HFF-Myc (cell line): ENCODE results near the gene APOL5.

Experiments
- DNase-seq: peaks from one replicate; pipeline ENCODE4 v3.0.0-alpha.2; 2011; ENCODE audit warnings: low read depth; ENCODE audit errors: extremely low read depth
- H3K4me3 ChIP-seq: replicated peaks from 2 replicates; pipeline ENCODE4 v1.5.1; 2011; ENCODE audit warnings: low read depth, mild to moderate bottlenecking, control low read depth, low read length
- TF ChIP-seq, protein P1 (sequence below): IDR thresholded peaks from 2 replicates; pipeline ENCODE4 v1.5.1; 2012; ENCODE audit warnings: mild to moderate bottlenecking, low read depth, low read length, control low read depth; ENCODE audit errors: missing control alignments

The APOL5 gene

DNA sequence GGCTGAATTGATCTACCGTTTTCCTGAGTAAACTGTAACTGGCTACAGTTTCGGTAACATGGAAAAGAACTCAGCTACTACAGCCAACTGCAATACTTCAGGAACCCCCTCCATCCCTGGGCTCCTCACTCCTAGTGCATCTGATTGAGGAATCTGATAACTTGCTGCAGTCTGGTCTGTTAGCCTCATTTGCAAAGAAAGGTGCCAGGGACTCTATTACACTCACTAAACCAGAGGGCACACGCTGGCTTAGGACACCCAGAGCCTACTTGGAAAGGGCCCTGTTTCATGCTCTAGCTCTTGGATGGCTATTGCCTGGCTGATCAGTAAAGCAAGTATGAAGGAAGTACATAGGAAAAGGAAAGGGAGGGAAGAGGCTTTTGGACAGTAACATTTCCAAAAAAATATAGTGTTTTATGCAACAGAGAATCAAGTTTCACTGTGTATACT lies 22.3 kb downstream of the APOL5 start:
- no peak for DNase-seq
- TF ChIP-seq, protein P1, sequence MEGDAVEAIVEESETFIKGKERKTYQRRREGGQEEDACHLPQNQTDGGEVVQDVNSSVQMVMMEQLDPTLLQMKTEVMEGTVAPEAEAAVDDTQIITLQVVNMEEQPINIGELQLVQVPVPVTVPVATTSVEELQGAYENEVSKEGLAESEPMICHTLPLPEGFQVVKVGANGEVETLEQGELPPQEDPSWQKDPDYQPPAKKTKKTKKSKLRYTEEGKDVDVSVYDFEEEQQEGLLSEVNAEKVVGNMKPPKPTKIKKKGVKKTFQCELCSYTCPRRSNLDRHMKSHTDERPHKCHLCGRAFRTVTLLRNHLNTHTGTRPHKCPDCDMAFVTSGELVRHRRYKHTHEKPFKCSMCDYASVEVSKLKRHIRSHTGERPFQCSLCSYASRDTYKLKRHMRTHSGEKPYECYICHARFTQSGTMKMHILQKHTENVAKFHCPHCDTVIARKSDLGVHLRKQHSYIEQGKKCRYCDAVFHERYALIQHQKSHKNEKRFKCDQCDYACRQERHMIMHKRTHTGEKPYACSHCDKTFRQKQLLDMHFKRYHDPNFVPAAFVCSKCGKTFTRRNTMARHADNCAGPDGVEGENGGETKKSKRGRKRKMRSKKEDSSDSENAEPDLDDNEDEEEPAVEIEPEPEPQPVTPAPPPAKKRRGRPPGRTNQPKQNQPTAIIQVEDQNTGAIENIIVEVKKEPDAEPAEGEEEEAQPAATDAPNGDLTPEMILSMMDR, result no peak
- H3K4me3 ChIP-seq, result no peak overlapping the region

DNA sequence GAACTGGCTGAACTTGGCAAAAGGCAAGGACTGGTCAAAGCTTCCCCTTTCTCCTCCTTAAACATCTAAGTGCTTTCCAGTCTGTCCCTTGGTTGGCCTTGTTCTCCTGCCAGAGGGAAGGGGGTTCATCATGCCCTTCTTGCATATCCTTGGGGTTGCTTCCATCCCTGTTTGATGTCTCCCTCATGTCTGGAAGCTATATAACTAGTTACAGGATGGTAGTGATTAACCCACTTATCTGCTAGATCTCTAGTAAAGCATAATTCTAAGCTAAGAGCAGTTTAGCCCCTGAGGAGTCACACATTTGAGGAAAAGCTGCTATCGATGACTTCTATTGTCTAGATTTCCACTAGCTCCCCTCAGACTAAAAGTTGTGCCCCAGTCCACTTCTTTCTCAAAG lies 22.9 kb downstream of the APOL5 start:
- no peak overlapping the region for H3K4me3 ChIP-seq
- TF ChIP-seq, protein P1, result no peak
- DNase-seq, result no peak

DNA sequence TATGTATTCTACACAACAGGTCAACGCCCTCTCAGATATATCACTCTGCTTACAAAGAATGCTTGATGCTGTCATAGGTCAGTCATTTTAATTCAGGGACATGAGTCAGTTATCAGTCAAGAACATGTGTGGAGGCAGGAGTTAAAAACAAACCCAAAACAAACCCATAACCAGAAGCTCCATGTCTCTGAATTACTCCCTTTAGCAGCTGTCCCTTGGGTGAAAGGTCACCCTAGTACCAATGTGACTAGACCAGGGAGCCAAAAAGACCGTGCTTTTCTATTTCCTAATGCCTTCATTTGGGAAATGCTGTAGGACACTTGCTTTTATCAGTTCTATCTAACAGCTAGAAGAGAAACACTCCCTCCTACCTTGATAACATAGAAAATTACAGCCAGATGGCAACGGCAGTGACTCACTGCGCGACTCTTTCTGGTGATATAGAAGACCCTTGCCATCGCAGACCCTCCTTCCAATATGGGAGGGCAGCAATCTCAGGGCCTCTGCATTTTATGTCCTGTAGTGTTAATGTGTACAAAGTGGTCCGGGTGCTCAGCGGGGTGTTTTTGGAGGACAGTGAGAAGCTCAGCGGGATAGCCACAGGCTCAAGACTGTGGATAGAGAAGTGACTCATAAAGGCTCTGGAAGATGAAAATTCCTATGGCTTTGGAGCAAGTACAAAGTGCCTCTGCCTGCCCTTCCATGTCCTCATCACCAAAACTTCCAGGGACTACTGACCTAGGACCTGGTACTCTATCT lies 24.8 kb downstream of the APOL5 start:
- peak; percentile 59 for DNase-seq
- TF ChIP-seq, protein P1, result no peak
- H3K4me3 ChIP-seq, result no peak overlapping the region

DNA sequence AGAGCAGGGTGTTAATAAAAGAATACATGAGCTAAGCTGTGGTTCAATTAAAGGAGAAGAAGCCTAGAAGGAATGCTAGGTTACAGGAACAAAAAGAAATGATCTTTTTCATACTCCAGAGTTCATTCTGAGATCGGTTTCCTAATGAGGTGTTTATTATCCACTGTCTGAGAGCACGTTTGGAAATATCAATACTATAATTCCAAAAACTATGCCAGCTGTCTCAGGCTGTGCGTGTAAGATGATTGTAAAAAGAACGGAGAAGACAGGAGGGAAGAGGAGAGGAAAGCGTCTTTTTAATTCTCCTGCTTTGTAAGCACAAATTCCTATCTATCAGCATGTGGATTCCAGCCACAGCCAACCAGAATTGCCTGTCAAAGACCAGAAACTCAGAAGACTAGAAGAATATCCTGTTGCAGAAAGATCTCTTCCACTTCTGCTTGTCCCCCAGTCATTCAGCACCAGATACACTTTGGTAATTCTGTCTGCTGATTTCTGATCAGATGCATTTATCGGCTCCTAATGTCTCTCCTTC lies 25.7 kb downstream of the APOL5 start:
- no peak for DNase-seq
- TF ChIP-seq, protein P1, result no peak
- H3K4me3 ChIP-seq, result no peak overlapping the region

DNA sequence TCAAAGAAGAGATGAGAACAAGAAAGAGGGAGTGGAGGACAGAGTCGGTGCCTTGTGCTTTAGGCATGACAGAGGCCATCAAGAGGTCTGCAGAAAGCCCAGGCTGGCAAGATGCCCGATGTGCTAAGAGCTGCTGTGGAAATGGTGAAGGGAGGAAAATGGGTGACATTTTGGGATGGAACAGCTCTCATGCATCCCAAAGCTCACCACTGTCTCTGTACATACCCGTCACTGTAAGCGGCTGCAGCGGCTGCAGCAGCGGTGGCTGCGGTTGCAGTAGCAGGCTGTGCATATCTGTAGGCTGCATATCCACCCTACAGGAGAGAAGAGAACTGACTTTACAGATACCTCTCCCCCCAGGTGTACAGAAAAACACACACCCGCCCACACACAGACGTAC lies 28.6 kb downstream of the APOL5 start:
- no peak for DNase-seq
- TF ChIP-seq, protein P1, result no peak
- no peak overlapping the region for H3K4me3 ChIP-seq

DNA sequence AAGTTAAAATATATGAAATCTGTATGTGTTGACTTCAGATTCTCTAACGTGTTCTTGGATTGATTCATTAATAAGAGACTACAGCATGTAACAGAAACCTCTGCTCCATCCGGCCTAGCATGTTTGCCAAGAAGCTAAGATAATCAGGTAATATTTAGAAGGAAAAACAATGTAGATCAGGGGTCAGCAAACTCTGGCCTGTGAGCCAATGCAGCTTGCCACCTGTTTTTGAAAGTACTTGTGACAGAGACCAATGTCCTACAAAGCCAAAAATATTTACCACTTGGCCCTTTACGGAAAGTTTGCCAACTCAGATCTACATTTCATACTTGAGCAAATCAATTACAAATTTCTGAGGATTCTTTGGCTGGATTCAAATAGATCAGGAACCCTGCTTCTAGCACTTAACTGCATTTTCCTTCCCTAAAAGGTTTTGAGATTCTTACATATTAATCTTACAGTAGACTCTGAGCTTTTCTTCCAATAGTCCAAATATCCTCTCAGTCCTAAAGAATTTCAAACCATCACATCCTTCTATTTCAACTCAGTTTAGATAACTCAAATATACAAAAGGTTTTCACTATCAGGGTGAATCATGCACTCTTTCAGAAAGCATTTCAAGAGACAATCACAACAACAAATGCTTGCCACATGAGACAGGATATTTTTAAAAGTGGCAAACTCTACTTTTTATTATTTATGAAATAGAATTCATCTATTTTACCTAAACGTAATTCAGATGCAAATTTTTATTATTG lies 29.5 kb downstream of the APOL5 start:
- no peak for DNase-seq
- no peak overlapping the region for H3K4me3 ChIP-seq

More for the DNA sequence above, 29.5 kb downstream of the APOL5 start:
- TF ChIP-seq, protein P1, result no peak
